Osteoblast (primary cell): ENCODE measurements around the gene CDK5RAP2. TPM values are rescaled to one million over a fixed set of nuclear protein-coding genes. Genes with fewer than 3 reads are reported as not detected.

ENCODE experiments used
- DNase-seq: peaks from one replicate; pipeline ENCODE4 v3.0.0; 2011; ENCODE audit warnings: low spot score, mixed read lengths; ENCODE audit not compliant: insufficient read length; ENCODE audit errors: missing footprints
- H2AFZ ChIP-seq: 2 replicates; pipeline ENCODE4 v1.6.0; 2011; ENCODE audit warnings: mild to moderate bottlenecking, low read length
- H3K27ac ChIP-seq: 2 replicates; pipeline ENCODE4 v1.5.1; 2011; ENCODE audit warnings: mild to moderate bottlenecking, low read depth, low read length, moderate library complexity
- H3K27me3 ChIP-seq: 2 replicates; pipeline ENCODE4 v1.6.0; 2012; ENCODE audit warnings: mild to moderate bottlenecking, control low read depth, inconsistent platforms, low read length, moderate library complexity; ENCODE audit not compliant: insufficient read depth
- H3K36me3 ChIP-seq: 2 replicates; pipeline ENCODE4 v1.5.1; 2011; ENCODE audit warnings: mild to moderate bottlenecking, low read length, control low read depth, moderate library complexity; ENCODE audit not compliant: insufficient read depth
- H3K4me1 ChIP-seq: 2 replicates; pipeline ENCODE4 v1.5.1; 2011; ENCODE audit warnings: mild to moderate bottlenecking, low read length, control low read depth, moderate library complexity; ENCODE audit not compliant: insufficient read depth
- H3K4me2 ChIP-seq: 2 replicates; pipeline ENCODE4 v1.6.0; 2011; ENCODE audit warnings: mild to moderate bottlenecking, low read length; ENCODE audit not compliant: insufficient read depth
- H3K4me3 ChIP-seq: fragments of 200-600 bp; sonication (generic); 3 replicates; pipeline ENCODE4 v1.5.1; 2012; ENCODE audit warnings: mild to moderate bottlenecking, low read length, inconsistent platforms; ENCODE audit not compliant: insufficient read depth
- H3K79me2 ChIP-seq: 2 replicates; pipeline ENCODE4 v1.6.0; 2012; ENCODE audit warnings: mild to moderate bottlenecking, low read length, control low read depth, inconsistent platforms; ENCODE audit not compliant: insufficient read depth
- H3K9me3 ChIP-seq: 2 replicates; pipeline ENCODE4 v1.5.1; 2011; ENCODE audit warnings: low read depth, low read length, control low read depth
- H4K20me1 ChIP-seq: 2 replicates; pipeline ENCODE4 v1.6.0; 2012; ENCODE audit warnings: mild to moderate bottlenecking, low read length, control low read depth; ENCODE audit not compliant: insufficient read depth
- total RNA-seq: library from RNA; depleted of rRNA; stranded (reverse); fragments of >200 nt; gene quantifications from 2 replicates; pipeline ENCODE4 v1.2.3, GENCODE V29; 2012
- TF ChIP-seq, protein P1 (sequence below): IDR thresholded peaks from 2 replicates; pipeline ENCODE4 v1.5.1; 2011; ENCODE audit warnings: mild to moderate bottlenecking, low read depth, low read length, moderate library complexity; ENCODE audit errors: extremely low read depth

CDK5RAP2 gene
- total RNA-seq, 1 donor: 59.7 TPM

DNA sequence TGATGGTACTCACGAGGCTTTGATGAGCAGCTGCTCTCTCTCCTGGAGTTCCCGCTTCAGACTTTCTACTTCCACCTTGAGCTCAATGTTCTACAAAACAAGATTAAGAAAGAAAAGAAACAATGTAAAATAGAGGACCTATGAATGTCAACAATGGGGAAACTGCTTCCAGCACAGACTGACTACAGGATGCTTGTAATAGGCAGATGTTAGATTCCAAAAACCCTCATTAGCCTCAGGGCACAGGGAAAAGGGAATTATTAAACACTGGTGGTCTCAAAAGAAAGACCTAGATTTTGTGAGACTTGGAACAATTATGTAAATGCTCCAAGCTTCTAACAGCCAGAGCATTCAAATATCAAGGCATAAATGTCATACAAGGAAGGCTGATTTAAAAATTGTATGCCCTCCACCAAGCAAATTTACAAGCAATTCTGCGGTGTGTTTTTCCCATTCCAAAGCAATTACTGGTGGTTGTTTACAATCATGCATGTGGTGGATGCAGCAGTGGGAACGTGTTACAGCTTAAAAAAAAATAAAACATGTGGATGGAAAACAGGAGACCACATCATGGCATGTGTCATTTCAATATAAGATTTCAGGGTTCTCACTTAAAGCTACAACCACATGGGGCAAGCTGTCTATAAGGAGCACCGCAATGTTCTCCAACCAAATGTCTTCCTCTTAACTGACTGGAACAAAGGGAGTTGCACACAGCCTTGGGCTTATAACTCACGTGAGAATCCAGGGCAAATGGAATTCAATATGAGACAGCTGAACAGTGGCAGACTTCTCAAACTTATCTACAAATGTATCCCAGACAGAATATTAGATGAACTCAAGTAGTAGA lies 34.0 kb downstream of the CDK5RAP2 start:
- TF ChIP-seq, protein P1, sequence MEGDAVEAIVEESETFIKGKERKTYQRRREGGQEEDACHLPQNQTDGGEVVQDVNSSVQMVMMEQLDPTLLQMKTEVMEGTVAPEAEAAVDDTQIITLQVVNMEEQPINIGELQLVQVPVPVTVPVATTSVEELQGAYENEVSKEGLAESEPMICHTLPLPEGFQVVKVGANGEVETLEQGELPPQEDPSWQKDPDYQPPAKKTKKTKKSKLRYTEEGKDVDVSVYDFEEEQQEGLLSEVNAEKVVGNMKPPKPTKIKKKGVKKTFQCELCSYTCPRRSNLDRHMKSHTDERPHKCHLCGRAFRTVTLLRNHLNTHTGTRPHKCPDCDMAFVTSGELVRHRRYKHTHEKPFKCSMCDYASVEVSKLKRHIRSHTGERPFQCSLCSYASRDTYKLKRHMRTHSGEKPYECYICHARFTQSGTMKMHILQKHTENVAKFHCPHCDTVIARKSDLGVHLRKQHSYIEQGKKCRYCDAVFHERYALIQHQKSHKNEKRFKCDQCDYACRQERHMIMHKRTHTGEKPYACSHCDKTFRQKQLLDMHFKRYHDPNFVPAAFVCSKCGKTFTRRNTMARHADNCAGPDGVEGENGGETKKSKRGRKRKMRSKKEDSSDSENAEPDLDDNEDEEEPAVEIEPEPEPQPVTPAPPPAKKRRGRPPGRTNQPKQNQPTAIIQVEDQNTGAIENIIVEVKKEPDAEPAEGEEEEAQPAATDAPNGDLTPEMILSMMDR: no peak
- Histone ChIP-seq H2AFZ (no peak overlapping the region), H3K4me2 (no peak overlapping the region), H3K27me3 (no peaks in the 10 kb centered on the region), H3K36me3 (peaks cover 27% of the 10 kb centered on the region), H3K4me1 (no peaks in the 10 kb centered on the region), H4K20me1 (no peaks in the 10 kb centered on the region), H3K27ac (no peak overlapping the region), H3K4me3 (no peak overlapping the region), H3K9me3 (no peaks in the 10 kb centered on the region), H3K79me2 (no peaks in the 10 kb centered on the region)
- DNase-seq: no peak

DNA sequence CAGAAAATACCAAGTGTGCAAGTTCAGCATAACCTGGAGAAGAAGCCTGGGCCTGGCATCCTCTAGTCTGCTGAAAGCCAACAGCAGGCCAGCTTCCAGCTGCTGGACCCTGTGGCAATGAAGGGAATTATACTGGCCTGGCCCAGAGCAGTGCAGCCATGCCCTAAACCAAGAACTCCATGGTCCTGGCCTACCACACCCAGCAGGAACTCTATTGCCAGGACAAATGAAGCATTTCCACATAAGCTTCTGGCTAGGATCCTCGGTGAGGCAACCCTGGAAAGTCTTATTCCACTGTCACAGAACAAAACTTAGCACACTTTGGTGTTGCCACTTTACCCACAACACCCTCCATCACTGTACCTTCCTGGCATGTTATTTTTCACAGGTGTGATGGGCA lies 35.5 kb downstream of the CDK5RAP2 start:
- peaks cover 31% of the 10 kb centered on the region for H3K36me3 ChIP-seq
- H2AFZ ChIP-seq: no peak overlapping the region
- no peaks in the 10 kb centered on the region for H4K20me1 ChIP-seq
- no peak overlapping the region for H3K4me2 ChIP-seq
- no peak for DNase-seq
- H3K27ac ChIP-seq: no peak overlapping the region
- TF ChIP-seq, protein P1: no peak
- no peak overlapping the region for H3K4me3 ChIP-seq
- H3K27me3 ChIP-seq: no peaks in the 10 kb centered on the region
- no peaks in the 10 kb centered on the region for H3K79me2 ChIP-seq
- no peaks in the 10 kb centered on the region for H3K4me1 ChIP-seq
- no peaks in the 10 kb centered on the region for H3K9me3 ChIP-seq

DNA sequence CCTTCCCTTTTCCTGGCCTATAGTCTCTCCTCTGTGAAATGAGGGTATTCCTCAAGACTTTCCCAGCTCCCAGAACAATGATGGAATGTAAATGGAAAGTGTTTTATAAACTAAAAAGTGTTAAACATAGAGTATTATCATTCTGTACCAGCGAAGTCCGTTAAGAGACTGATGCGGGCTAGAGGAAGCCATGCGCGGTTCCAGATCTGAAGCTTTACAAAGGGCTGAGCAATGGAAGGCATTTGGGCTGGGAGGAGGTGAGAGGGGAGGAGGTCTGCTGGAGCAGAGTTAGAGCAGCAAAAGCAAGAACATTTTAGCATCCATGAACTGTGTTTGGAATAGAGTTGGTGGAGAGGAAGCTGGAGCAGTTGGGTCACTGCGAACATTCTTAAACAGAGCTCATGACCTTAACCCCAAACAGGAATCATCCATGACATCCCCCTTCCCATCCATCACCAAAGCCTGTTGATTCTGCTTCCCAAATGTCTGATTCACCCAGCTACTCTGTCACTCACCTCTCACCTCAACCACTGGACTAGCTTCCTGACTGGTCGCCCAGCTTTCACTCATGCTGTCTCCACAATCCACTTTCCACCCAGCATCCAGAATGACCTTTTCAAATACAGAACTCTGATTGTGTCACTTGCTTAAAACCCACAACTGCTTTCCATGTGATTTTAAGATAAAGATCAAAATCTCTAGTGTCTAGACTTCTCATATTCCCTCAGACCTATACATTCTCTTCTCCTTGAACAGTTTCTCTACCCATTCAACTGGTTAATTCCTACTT lies 37.1 kb downstream of the CDK5RAP2 start:
- no peak overlapping the region for H3K4me2 ChIP-seq
- no peak overlapping the region for H3K27ac ChIP-seq
- H3K27me3 ChIP-seq: no peaks in the 10 kb centered on the region
- peaks cover 33% of the 10 kb centered on the region for H3K36me3 ChIP-seq
- DNase-seq: no peak
- TF ChIP-seq, protein P1: no peak
- no peak overlapping the region for H3K4me3 ChIP-seq
- no peaks in the 10 kb centered on the region for H3K9me3 ChIP-seq
- H3K4me1 ChIP-seq: no peaks in the 10 kb centered on the region
- H3K79me2 ChIP-seq: no peaks in the 10 kb centered on the region
- H4K20me1 ChIP-seq: no peaks in the 10 kb centered on the region
- no peak overlapping the region for H2AFZ ChIP-seq

DNA sequence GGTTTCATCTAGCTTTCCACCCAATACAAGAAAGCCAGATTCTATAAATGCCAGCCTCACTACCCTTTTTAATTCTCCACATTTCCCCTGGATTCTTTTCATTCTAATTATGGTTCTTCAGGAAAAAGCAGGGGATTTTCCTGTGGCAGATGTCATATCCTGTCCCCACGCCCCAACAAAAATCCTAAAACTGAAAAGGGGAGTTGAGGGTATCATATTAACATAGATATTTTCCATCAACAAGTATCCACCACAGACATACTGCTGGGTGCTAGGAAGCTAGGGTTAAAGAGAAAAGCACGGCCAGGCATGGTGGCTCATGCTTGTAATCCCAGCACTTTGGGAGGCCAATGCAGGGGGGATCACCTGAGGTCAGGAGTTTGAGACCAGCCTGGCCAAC lies 38.0 kb downstream of the CDK5RAP2 start:
- TF ChIP-seq, protein P1: no peak
- H4K20me1 ChIP-seq: no peaks in the 10 kb centered on the region
- no peak for DNase-seq
- H3K9me3 ChIP-seq: no peaks in the 10 kb centered on the region
- no peaks in the 10 kb centered on the region for H3K4me1 ChIP-seq
- no peak overlapping the region for H3K4me2 ChIP-seq
- no peaks in the 10 kb centered on the region for H3K27me3 ChIP-seq
- no peak overlapping the region for H2AFZ ChIP-seq
- H3K36me3 ChIP-seq: peaks cover 33% of the 10 kb centered on the region
- no peaks in the 10 kb centered on the region for H3K79me2 ChIP-seq
- no peak overlapping the region for H3K4me3 ChIP-seq
- no peak overlapping the region for H3K27ac ChIP-seq
